ENCODE data around the gene AADACL2. TPM values are rescaled to one million over a fixed set of nuclear protein-coding genes. Genes with fewer than 3 reads are reported as not detected.

Gene AADACL2, protein sequence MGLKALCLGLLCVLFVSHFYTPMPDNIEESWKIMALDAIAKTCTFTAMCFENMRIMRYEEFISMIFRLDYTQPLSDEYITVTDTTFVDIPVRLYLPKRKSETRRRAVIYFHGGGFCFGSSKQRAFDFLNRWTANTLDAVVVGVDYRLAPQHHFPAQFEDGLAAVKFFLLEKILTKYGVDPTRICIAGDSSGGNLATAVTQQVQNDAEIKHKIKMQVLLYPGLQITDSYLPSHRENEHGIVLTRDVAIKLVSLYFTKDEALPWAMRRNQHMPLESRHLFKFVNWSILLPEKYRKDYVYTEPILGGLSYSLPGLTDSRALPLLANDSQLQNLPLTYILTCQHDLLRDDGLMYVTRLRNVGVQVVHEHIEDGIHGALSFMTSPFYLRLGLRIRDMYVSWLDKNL
- not detected for total RNA-seq

DNA sequence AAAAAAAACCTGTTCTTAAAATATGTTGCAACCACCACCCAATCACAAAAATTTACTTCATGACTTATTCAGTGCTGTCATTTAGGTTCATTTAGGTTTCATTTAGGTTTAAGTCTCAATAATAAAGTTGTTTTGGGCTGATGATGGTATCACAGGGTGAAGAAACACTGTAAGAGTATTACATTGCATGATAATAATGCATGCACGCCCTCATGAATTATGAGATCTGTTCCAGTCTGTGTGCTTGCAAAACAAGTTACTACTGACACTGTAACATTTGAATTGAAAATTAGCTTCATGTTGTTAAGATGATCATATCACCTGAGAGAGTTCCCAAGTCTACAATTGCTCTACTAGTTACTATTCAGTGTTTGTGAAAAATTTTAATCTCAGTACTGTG is at the start of gene AADACL2:
Gene AADACL2 (plus strand): TSS at position 315 of the 400 bp plus-strand sequence. CDS start 109 bp downstream, outside the sequence.

Other genes starting within 250 kb of the AADACL2 start
- gene AADAC, start 80.2 kb downstream of the AADACL2 start, total RNA-seq: not detected
- not detected for gene SUCNR1, start 139.7 kb downstream of the AADACL2 start, total RNA-seq